Stimulated activated CD8-positive, alpha-beta memory T cell treated with anti-CD3 and anti-CD28 coated beads, Interleukin-15, amount 100 ng/mL, for 4 hours (primary cell): ENCODE data around the gene RAB29.

Source experiments
- DNase-seq, 2 donors: peaks; one replicate each; pipeline ENCODE4 v3.0.0-alpha.2; 2020; ENCODE audit warnings: low read depth in 2 of 2

The RAB29 gene

DNA sequence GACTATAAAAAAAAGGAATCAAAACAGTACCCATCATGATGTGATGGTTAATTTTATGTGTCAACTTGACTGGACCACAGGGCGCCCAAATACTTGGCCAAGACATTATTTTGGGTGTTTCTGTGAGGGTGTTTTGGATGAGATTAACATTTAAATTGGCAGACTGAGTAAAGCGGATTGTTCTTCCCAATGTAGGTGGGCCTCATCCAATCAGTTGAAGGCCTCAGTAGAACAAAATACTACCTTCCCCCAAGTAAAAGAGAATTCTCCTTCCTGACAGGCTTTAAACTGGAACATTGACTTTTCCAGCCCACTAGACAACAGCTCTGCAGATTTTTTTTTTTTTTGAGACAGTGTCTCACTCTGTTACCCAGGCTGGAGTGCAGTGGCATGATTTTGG is 10.7 kb downstream of the RAB29 start:
- DNase-seq, result no peak

DNA sequence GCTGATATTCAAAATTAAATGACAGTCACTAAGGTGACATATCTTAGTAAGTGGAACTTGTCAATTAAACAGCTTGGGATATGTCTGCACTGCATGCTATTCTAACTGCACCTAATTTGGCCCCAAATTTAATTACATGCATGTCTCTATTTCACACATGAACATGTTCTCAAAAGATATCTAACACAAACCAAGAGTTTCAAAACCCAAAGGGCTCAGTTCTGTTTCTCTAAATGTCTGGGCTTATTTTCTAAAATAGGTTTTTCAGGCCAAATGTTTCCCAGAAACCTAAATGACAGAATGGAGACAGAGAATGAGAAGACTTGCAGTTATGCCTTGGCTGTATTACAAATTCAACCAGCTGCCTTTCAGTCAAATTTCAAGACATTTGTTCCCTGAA is 11.3 kb downstream of the RAB29 start:
- DNase-seq, result no peak

DNA sequence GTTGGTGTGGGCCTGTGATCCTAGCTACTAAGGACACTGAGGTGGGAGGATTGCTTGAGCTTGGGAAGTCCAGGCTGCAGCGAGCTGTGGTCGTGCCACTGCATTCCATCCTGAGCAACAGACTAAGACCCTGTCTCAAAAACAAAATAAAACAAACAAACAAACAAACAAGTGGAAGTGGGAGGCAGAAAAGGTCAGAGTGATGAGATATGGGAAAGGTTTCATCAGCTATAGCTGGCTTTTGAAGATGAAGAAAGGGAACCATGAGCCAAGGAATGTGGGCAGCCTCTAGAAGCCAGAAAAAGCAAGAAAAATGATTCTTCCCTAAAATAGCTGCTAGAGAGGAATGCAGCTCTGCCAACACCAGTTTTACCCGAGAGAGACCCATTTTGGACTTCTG is 14.7 kb downstream of the RAB29 start:
- no peak for DNase-seq

DNA sequence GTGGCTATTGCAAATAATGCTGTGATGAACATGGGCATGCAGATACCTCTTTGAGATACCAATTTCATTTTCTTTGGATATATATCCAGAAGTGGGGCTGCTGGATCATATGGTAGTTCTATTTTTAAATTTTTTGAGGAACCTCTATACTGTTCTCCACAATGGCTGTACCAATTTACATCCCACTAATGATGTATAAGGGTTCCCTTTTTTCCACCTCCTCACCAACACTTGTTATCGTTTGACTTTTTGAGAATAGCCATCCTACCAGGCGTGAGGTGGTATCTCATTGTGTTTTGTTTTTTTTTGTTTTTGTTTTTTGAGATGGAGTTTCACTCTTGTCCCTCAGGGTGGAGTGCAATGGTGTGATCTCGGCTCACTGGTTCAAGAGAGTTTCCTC is 18.7 kb downstream of the RAB29 start:
- DNase-seq, result no peak

DNA sequence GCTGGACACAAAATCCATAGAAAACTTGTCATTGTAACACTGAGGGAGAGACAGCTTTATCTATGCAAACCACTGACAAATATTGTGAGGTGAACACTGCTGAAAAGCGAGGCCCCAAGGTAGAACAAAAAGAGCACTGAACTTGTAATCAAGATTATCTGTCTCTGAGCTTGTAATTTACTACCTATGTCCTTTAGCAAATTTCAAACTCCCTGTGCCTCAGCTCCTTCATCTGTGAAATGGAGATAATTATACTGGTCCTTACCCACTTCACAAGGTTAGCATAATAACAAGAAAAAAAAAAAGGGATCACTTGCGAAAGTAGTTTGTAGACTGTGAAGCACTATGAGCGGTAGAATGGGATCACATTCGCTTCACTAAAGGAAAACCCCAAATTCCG is 20.4 kb downstream of the RAB29 start:
- DNase-seq, result no peak

DNA sequence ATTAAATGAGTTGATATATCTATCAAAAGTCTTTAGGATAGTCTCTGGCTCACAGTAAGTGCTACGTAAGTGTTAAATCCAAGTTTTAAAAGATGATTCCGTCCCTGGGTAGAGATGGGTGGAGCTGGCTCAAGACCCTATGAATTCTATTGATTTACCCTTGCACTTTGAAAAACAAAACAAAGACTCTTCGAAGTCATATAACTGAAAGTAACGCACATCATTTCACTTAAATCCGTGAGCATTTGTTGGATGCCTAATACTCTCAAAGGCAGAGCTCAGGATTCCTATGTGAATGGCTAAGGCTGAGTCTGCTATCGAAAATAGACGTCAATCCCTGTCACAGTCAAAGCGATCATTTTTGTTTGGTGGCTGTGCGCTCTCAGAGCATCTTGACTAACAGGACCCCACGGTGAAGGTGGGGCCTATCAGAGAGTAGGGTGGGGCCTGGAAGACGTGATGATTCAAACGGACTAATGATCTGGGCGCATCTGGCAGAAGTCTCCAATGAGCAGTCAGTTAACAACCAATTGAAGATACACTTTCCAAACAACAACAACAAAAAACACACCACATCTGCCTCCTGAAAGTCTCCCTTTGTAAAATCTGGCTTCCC is 24.1 kb downstream of the RAB29 start:
- no peak for DNase-seq

DNA sequence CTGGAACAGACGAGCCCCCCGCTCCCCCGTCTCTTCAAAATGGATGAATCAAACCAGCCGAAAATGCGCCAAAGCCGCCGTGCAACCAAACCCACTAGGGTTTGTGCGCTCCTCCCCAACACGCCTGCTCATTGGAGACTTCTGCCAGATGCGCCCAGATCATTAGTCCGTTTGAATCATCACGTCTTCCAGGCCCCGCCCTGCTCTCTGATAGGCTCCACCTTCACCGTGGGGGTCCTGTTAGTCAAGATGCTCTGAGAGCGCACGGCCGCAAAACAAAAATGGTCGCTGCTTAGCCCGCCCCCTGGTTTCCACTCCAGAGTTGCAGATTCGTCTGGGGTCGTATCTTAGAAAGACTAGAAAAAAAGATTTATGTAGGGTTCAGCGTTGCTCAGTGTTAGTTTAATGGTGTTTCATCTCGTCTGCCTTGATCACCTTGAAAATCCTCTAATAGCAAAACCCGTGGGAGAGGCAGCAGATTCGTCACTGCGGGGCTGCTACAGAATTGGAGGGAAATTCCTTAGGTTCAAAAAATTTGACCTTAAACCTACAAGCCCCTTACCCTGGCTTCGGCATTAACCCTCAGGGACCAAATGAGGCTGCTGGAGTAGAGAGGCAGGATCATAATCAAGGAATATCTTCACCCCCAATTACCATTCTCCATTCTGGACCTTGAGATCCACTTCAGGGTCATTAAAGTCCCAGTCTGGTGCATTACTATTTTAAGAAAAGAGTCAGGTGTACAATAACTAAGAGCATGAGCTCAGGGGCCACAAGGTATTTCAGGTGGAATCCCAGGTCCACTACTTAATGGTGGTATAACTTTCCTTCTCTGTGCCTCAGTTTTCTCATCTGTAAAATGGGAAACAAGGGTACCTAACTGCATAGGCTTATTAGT is 24.9 kb downstream of the RAB29 start, which contains the start of gene NUCKS1:
Gene NUCKS1, minus strand, starts transcription at position 45 of the 898 bp plus-strand sequence. CDS start 209 bp downstream, outside the sequence.
- peak; percentile 90 to 97 for DNase-seq

DNA sequence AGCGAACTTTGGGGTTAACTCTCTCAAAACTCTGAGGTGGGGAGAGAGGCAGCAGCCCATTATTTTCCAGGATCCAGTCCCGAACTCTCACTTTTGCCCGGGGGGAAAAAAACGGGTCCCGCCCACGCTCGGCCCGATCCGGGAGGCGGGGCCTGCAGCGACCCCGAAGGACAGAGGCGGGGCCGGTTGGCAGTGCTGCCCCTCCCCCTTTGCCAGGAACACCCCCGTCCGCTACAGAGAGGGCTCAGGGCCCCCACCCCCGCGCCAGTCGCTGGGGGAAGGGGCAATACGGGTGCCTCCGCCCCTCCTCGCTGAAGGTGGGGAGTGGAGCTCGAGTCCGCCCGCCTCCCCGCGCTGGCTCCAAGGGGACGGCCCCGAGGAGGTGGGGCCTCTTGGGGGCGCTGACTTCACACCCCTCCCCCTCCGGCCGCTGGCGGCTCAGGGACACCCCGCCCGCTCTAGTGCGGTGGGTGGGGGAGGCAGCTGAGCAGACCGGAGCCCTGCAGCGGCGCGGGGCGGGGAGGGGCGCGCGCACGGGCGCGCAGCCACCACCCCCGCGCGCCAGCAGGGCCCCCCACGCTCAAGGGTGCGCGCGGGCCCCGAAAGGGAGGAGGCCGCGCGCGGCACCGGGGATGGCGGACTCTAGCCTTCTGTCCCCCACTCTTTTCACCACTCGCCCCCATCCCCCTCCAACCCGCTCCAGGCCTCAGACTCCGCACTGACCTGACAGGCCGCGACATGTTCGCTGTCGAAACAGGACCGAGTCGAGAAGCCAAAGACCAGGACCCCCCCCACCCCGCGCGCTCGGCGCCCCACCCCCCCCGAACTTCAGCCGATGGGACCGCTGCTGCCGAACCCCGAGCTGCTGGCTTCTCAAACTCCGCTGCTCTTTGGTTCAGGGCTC is 25.8 kb downstream of the RAB29 start:
- DNase-seq, result peak; percentile 94 to 96

DNA sequence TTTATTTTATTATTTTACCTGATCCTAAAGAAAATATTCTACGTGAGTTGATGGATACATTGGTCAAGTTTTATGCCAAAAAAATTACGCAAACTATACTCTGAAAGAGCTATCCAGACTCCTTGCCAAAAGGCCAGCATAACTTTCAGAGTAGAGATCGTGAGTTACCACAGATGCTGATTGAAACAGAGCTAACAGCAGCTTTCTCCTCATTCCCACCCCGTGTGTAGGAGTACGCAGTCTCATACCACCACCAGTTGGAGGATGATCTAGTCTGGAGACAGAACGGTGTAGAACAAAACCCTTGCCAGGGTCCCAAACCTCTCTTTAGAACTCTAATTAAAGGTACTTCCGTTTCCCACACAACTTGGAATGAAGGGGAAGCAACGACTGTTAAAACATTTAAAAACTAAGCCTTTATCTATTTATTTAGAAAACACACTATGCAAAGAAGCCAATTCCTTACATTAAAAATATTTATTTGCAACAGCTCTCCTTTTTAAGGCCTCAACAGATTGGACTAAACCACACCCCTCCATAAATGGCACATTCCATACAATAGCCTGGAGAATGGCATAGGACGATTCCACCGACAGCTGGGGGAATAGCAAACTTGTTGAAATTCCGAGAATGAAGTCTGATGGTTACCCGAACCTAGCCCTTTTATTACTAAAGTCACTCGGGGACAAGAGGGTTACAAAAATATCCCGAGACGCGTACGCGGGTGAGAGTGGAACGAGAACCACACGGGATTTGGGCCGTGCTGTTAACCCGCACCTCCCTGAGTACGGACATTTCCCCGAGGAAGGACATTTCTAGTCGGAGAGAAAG is 26.7 kb downstream of the RAB29 start:
- DNase-seq, result no peak

DNA sequence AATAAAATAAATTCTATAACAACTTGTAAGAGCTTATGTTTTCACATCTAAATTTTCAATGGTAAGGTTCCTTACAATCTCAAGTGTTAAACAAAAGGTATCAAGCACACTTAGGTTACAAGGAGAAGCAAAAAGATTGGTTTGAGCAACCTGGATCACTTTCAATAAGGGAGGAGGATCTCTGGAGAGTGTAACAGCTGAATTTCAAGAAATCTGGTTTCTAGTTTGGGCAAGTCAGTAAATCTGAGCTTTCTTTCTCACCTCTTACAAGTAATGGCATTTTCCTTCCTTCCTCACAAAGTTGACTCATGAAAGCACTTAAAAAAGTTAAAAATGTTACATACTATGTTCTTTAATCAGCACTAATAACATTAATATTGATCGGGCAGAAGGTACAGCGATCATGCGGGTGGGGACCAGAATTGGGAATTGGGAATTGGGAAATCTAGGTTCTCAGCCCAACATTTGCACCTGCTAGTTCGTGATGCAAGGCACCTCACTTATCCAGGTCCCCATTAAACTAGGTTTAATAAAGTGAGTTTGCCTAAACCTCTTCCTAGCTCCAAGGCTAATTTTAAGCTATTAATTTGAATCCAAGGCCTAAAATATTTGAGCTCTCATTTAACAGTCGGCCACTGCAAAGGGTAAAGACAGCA is 28.4 kb downstream of the RAB29 start:
- no peak for DNase-seq

DNA sequence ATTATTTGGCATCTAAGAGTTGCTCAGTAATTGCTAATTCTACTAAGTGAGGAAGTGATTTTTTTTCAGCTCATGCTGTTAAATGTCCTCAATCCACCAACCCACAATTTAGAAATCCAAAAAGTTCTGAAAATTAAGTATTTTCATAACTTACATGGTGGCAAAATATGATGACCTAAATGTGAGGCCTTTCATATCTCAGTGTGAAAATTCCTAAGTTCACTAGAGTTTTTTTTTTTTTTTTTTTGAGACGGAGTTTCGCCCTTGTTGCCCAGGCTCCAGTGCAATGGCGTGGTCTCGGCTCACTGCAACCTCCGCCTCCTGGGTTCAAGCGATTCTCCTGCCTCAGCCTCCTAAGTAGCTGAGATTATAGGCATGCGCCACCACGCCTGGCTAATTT is 30.9 kb downstream of the RAB29 start:
- no peak for DNase-seq

DNA sequence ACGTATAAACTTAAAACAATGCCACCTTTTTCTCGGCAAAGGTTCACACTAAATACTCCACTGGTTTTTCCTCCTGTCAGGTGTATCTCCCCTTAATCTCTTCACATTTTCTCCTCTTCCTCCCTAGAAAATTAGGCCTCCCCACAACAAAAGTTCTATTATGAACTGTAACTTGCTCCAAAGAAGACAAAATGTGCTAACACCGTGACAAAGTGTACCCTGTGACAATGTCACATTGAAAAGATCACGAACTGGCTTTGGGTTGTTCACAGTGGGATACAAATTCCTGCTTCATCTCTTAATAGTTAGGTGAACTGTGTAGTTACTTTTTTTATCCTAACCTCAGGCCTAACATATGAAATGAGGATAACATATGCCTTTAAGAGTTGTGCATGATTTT is 31.3 kb downstream of the RAB29 start:
- no peak for DNase-seq

DNA sequence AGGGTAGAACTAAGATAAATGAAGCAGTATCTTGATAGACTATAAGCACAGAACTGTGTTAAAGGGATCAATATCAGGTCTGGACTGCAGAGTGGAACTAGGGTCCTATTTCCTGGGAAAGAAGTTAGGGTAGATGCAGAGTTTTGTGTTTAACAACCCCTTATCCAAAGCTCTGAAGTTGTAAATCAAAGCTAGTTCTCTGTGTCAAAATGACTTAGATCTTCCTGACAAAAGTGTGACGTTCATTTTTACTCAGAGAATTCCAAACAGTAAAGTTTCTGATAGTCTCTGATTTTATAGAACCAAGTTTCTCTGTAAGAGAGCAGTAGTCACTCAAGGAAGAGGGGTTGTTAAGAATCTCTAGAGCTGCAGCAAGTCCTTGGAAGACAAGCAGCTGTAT is 33.6 kb downstream of the RAB29 start:
- no peak for DNase-seq

DNA sequence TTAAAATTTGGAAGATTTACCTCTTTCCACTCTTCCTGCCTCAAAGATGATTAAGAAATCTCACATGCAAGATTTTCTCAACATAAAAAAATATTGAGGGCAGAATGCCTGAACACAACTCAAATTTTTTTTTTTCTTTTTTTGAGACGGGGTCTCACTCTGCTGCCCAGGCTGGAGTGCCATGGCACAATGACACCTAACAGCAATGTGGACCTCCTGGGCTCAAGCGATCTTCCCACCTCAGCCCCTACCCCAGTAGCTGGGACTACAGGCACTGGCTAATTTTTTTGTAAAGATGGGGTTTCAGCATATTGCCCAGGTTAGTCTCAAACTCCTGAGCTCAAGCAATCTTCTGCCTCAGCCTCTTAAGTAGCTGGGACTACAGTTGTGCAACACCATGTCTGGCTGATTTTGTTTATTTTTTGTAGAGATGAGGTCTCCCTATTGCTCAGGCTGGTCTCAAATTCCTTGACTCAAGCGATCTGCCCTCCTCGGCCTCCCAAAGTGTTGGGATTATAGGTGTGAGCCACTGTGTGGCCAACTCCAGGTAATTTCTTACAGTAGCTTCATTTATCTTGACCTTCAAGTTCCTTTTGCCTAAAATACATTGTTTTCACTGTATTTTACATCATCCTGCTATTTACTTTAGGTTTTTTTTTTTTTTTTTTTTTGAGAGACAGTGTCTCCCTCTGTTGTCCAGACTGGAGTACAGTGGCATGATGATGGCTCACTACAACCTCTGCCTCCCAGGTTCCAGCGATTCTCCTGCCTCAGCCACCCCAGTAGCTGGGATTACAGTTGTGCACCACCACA is 35.7 kb downstream of the RAB29 start:
- DNase-seq, result no peak

DNA sequence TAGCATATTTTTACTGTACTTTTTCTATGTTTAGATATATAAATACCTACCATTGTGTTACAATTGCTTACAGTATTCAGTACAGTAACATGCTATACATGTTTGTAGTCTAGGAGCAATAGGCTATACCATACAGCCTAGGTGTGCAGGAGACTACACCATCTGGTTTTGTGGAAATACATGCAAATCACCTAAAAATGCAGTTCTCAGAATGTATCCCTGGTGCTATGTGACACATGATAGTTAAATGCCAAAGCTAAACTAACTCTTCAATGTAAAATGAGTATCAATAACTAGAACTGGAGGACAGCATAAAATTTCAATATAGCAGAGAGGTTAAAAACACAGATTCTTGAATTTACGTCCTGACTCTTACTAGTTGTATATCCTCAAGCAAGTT is 40.1 kb downstream of the RAB29 start:
- no peak for DNase-seq

DNA sequence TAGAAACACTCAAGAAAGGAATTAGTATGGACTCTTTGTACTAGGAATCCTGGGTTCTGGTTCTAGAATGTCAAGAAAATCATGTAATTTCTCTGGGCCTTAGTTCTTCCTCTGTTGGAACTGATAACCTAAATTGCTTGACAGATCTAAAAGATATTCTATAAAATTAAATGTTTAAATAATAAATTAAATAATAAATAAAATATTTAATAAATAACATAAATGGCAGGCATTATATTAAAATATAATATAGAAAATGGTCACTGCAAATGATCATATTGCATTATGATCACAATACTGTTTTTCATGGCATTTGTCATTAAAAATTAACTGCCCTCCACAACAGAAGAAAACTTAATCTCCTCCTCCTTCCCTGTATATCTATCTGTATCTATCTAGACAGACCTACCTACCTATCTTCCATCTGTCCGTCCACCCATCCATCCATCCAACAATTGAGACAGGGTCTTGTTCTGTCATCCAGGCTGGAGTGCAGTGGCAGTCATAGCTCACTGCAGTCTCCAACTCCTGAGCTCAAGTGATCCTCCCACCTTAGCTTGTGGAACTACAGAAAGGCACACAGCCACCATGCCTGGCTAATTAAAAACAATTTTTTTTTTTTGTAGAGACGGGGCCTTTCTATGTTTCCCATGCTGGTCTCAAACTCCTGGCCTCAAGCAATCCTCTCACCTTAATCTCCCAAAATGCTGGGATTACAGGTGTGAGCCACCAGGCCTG is 41.7 kb downstream of the RAB29 start:
- no peak for DNase-seq

DNA sequence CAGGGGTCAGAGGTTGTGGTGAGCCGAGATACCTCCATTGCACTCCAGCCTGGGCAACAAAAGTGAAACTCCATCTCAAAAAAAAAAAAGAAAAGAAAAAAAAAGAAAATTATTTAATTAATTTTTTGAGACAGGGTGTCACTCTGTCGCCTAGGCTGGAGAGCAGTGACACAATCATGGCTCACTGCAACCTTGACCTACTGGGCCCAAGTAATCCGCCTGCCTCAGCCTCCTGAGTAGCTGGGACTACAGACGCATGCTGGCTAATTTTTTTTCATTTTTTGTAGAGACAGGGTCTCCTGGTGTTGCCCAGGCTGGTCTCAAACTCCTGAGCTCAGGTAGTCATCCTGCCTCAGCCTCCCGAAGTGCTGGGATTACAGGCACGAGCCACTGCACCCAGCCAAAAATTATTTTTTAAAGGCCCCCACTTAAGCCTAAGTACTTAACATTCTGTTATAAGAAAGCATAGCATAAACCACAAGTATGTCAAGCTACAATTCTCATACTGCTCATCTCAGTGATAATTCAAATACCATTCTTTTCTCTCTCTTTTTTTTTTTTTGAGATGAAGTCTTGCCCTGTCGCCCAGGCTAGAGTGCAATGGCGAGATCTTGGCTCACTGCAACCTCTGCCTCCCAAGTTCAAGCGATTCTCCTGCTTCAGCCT is 45.2 kb downstream of the RAB29 start:
- DNase-seq, result no peak

DNA sequence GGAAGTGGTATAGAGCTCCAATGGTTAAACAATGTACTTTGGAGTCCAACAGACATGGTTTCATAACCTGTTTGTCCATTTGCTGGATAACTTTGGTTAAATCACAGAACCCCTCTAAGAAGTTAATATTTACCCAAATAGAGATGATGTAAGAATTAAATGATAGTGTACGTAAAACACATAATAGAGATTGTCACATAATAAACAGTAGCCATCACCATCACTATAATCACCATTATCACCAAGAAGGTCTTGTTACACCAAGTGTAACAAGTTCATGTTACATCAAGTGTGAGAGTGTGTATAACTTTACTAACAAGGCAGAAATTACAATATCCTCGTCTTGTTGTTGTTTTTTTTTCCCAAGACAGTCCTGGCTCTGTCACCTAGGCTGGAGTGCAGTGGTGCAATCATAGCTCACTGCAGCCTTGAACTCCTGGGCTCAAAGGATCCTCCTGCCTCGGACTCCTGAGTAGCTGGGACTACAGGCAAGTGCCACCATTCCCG is 48.6 kb downstream of the RAB29 start:
- DNase-seq, result no peak
